SIG-M5 treated with dmso at 0.1 percent for 504 hours (cell line): ENCODE data around the gene AP2S1.
"Not testable (repeated sequence)": the region's sequence is repeated elsewhere in the genome, so short reads cannot be mapped to it uniquely, and the experiment has no call there.

ENCODE experiments used
- DNase-seq: peaks from one replicate; lab custom pipeline; 2025; ENCODE audit not compliant: unreplicated experiment; lab: John Stamatoyannopoulos, UW

The AP2S1 gene

GRCh38 chr19:46844067-46844489, 6.6 kb downstream of the AP2S1 start:
- DNase-seq = no peak

GRCh38 chr19:46842791-46843190, 7.9 kb downstream of the AP2S1 start:
- no peak for DNase-seq

- DNase-seq = peak; percentile 26
Measured at GRCh38 chr19:46841458-46842083, 9.1 kb downstream of the AP2S1 start.

- DNase-seq = peak; percentile 65
Measured at GRCh38 chr19:46840498-46840942, 10.1 kb downstream of the AP2S1 start.

- peak; percentile 24 for DNase-seq
Measured at GRCh38 chr19:46839752-46840497, 10.7 kb downstream of the AP2S1 start.

- DNase-seq = no peak
Measured at GRCh38 chr19:46838160-46838559, 12.5 kb downstream of the AP2S1 start.

GRCh38 chr19:46834984-46835383, 15.7 kb downstream of the AP2S1 start:
- no peak for DNase-seq

- no peak for DNase-seq
Measured at GRCh38 chr19:46834121-46834520, 16.5 kb downstream of the AP2S1 start.

GRCh38 chr19:46830864-46831263, 19.8 kb downstream of the AP2S1 start:
- DNase-seq = no peak

- DNase-seq = no peak
Measured at GRCh38 chr19:46828484-46828883, 22.2 kb downstream of the AP2S1 start.

- DNase-seq = no peak
Measured at GRCh38 chr19:46825731-46826055, 25.0 kb downstream of the AP2S1 start.

GRCh38 chr19:46824890-46825730, 25.5 kb downstream of the AP2S1 start:
- no peak for DNase-seq

GRCh38 chr19:46823049-46823448, 27.6 kb downstream of the AP2S1 start:
- no peak for DNase-seq

- DNase-seq = not testable (repeated sequence)
Measured at GRCh38 chr19:46822410-46822787, 28.2 kb downstream of the AP2S1 start.

GRCh38 chr19:46821512-46822409, 28.9 kb downstream of the AP2S1 start:
- DNase-seq = no peak

- DNase-seq = no peak
Measured at GRCh38 chr19:46818812-46819211, 31.8 kb downstream of the AP2S1 start.

GRCh38 chr19:46815833-46816627, 34.6 kb downstream of the AP2S1 start:
- no peak for DNase-seq

- no peak for DNase-seq
Measured at GRCh38 chr19:46813839-46814358, 36.7 kb downstream of the AP2S1 start.

GRCh38 chr19:46812977-46813838, 37.4 kb downstream of the AP2S1 start:
- DNase-seq = no peak
